Stimulated activated CD4-positive, alpha-beta T cell treated with anti-CD3 and anti-CD28 coated beads, Interleukin-2, amount 100 ng/mL, for 48 hours (primary cell): ENCODE measurements around the gene C2orf72.

Experiments
- DNase-seq, 2 donors: peaks; one replicate each; pipeline ENCODE4 v3.0.0-alpha.2; 2020

Gene C2orf72

DNA sequence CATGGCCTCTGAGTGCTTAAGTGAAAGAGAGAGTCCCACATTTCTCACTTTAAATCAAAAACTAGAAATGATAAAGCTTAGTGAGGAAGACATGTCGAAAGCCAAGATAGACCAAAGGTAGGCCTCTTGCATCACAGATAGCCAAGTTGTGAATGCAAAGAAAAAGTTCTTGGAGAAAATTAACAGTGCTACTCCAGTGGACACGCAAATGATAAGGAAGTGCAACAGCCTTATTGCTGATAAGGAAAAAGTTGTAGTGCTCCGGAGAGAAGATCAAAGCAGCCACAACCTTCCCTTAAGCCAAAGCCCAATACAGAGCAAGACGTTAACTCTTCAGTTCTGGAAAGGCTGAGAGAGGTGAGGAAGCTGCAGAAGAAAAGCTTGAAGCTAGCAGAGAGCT lies 51.4 kb downstream of the C2orf72 start:
- no peak for DNase-seq

DNA sequence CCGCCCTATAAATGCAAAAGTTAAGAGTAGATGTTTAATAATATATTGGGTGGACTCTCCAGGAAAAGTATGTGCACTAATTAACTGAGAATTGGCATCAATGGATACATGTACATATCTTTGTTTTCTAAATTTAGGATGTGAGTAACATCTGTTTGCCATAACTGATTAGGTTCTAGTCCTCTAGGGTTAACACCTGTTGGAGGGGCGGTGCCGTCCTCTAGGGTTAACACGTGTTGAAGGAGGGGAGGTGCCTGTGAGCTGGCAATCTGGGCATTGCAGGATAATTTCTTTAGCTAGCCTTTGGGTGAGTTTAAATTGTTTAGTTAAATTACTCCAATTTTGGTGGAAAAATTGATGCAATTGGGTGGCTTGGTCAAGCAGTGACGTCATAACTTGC lies 56.6 kb downstream of the C2orf72 start:
- no peak for DNase-seq

DNA sequence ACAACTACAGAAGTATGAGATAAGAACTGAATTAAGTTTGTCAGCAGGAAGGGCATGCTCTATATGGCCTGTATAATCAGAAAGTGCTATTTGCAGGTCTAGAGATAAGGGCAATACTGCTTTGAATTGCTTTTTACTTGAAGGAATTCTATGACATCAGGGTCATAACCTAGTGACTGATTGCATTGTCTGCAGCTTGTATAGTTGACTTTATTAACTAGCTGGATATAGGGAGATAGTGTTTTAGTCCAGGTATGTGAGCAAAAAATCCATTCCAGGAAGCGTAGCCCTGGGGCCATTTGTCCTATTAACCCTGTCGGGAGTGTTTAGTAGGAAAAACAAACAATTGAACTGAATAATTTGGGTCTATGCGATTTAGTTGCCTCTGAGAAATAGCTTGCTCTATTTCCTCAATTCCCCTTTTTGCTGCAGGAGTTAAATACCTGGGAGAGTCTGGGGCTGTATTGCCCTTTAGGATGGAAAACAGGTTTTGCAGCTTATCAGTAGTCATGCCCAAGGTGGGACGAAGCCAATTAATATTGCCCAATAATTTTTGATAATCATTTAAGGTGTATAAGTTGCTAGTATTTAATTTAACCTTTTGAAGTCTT lies 57.5 kb downstream of the C2orf72 start:
- no peak for DNase-seq
